Kidney glomerular epithelial cell (primary cell): Measurements from ENCODE around the gene CTIF.

ENCODE experiments used
- DNase-seq: peaks from one replicate; lab custom pipeline; 2025; lab: John Stamatoyannopoulos, UW

CTIF gene

GRCh38 chr18:48667276-48668254 is 128.7 kb downstream of the CTIF start:
- DNase-seq, result no peak

- DNase-seq, result no peak
Measured at GRCh38 chr18:48668466-48669179, 129.8 kb downstream of the CTIF start.

- no peak for DNase-seq
Measured at GRCh38 chr18:48669180-48669675, 130.4 kb downstream of the CTIF start.

GRCh38 chr18:48669991-48670750 is 131.3 kb downstream of the CTIF start:
- DNase-seq, result no peak

- DNase-seq, result no peak
Measured at GRCh38 chr18:48670751-48671560, 132.1 kb downstream of the CTIF start.

GRCh38 chr18:48671561-48671945 is 132.7 kb downstream of the CTIF start:
- DNase-seq, result no peak

- DNase-seq, result no peak
Measured at GRCh38 chr18:48672671-48673340, 134.0 kb downstream of the CTIF start.

GRCh38 chr18:48673456-48673852 is 134.6 kb downstream of the CTIF start:
- DNase-seq, result no peak

GRCh38 chr18:48673853-48674721 is 135.3 kb downstream of the CTIF start:
- DNase-seq, result peak; percentile 8

- no peak for DNase-seq
Measured at GRCh38 chr18:48674758-48675351, 136.0 kb downstream of the CTIF start.

- DNase-seq, result peak; percentile 54
Measured at GRCh38 chr18:48675352-48675761, 136.5 kb downstream of the CTIF start.

- DNase-seq, result no peak
Measured at GRCh38 chr18:48675912-48676311, 137.1 kb downstream of the CTIF start.

GRCh38 chr18:48676346-48676745 is 137.5 kb downstream of the CTIF start:
- DNase-seq, result no peak

- peak; percentile 7 for DNase-seq
Measured at GRCh38 chr18:48676756-48677368, 138.0 kb downstream of the CTIF start.

- DNase-seq, result no peak
Measured at GRCh38 chr18:48678237-48679115, 139.6 kb downstream of the CTIF start.

- no peak for DNase-seq
Measured at GRCh38 chr18:48679236-48679635, 140.4 kb downstream of the CTIF start.

GRCh38 chr18:48680339-48681250 is 141.8 kb downstream of the CTIF start:
- DNase-seq, result no peak
